HepG2 (cell line): ENCODE measurements around the gene ZG16B. TPM values are rescaled to one million over a fixed set of nuclear protein-coding genes. Genes with fewer than 3 reads are reported as not detected.

Experiments used
- ELF1 ChIP-seq: sonication (generic); formaldehyde crosslinking; IDR thresholded peaks from 2 replicates; pipeline ENCODE4 v1.4.0; 2020; ENCODE audit warnings: missing genetic modification reagents
- MXD3 ChIP-seq: IDR thresholded peaks from 2 replicates; pipeline ENCODE4 v1.6.1; 2016; ENCODE audit warnings: mild to moderate bottlenecking, missing biosample characterization, missing genetic modification reagents
- NFRKB ChIP-seq: fragments of 450-650 bp; IDR thresholded peaks from 2 replicates; pipeline ENCODE4 v1.6.1; 2017
- PRDM15 ChIP-seq: sonication (generic); formaldehyde crosslinking; IDR thresholded peaks from 2 replicates; pipeline ENCODE4 v1.4.0; 2020; ENCODE audit warnings: missing genetic modification reagents
- RFXANK ChIP-seq: IDR thresholded peaks from 2 replicates; pipeline ENCODE4 v1.6.1; 2016
- SNRNP70 ChIP-seq: fragments of 200-400 bp; formaldehyde crosslinking; IDR thresholded peaks from 2 replicates; pipeline ENCODE4 v1.6.1; 2017; ENCODE audit warnings: mild to moderate bottlenecking, low read depth, low read length, moderate library complexity
- SOX13 ChIP-seq, 3 experiments: fragments of 450-650 bp in 1 of 3; sonication (generic) in 1 of 3; formaldehyde crosslinking in 1 of 3; IDR thresholded peaks in 2 of 3; conservative IDR thresholded peaks in 1 of 3; 2 replicates each; pipeline versions ENCODE4 v1.5.0 to v1.6.1; 2016 to 2020; ENCODE audit warnings: antibody characterized with exemption in 1 of 3, mild to moderate bottlenecking in 1 of 3, missing compliant biosample characterization in 1 of 3, missing genetic modification reagents in 1 of 3, moderate library complexity in 1 of 3
- YEATS2 ChIP-seq: sonication (generic); formaldehyde crosslinking; IDR thresholded peaks from 2 replicates; pipeline ENCODE4 v1.4.0; 2020; ENCODE audit warnings: missing genetic modification reagents, borderline replicate concordance
- ZMAT3 ChIP-seq: sonication (generic); formaldehyde crosslinking; conservative IDR thresholded peaks from 2 replicates; pipeline ENCODE4 v1.7.0; 2021; ENCODE audit warnings: missing genetic modification reagents
- ZNF292 ChIP-seq: sonication (generic); formaldehyde crosslinking; IDR thresholded peaks from 2 replicates; pipeline ENCODE4 v1.8.1; 2022; ENCODE audit warnings: mild to moderate bottlenecking, low read depth, missing genetic modification reagents, borderline replicate concordance
- ZNF503 ChIP-seq: sonication (generic); formaldehyde crosslinking; IDR thresholded peaks from 2 replicates; pipeline ENCODE4 v1.4.0; 2020; ENCODE audit warnings: missing genetic modification reagents
- ZNF569 ChIP-seq: sonication (generic); formaldehyde crosslinking; IDR thresholded peaks from 2 replicates; pipeline ENCODE4 v1.5.0; 2020; ENCODE audit warnings: mild to moderate bottlenecking, missing genetic modification reagents, moderate library complexity, borderline replicate concordance
- ZNF580 ChIP-seq: IDR thresholded peaks from 2 replicates; pipeline ENCODE4 v1.6.1; 2016; ENCODE audit warnings: low read depth, borderline replicate concordance
- ZNF687 ChIP-seq: sonication (generic); formaldehyde crosslinking; IDR thresholded peaks from 2 replicates; pipeline ENCODE4 v1.5.1; 2020; ENCODE audit warnings: mild to moderate bottlenecking, missing genetic modification reagents, moderate library complexity
- ZNF777 ChIP-seq: sonication (generic); formaldehyde crosslinking; IDR thresholded peaks from 2 replicates; pipeline ENCODE4 v1.4.0; 2020; ENCODE audit warnings: missing genetic modification reagents
- ZSCAN9 ChIP-seq: IDR thresholded peaks from 2 replicates; pipeline ENCODE4 v1.6.1; 2016; ENCODE audit warnings: borderline replicate concordance
- polyA plus RNA-seq, 8 experiments: library from polyadenylated mRNA; depleted of rRNA in 3 of 8; stranded (reverse) in 7 of 8; unstranded in 1 of 8; fragments of >200 nt; fragmentation: Illumina TruSeq in 4 of 8; extraction: Trizol in 4 of 8; gene quantifications; 2 replicates each; pipeline versions ENCODE4 v1.2.1 to v1.2.3, GENCODE V29; 2011 to 2016; ENCODE audit warnings: low read depth in 4 of 8, missing spikeins in 1 of 8, mixed read lengths in 1 of 8; ENCODE audit not compliant: insufficient read depth in 1 of 8
- total RNA-seq, 5 experiments: library from RNA; depleted of rRNA; stranded (reverse); fragments of >200 nt; fragmentation: Illumina TruSeq; extraction: Trizol; gene quantifications; 2 replicates each; pipeline ENCODE4 v1.2.3, GENCODE V29; 2016; ENCODE audit warnings: low read depth in 1 of 5

ZG16B gene
- total and polyA plus RNA-seq, 2 of the 13 experiments (the other 11 are each of a cell fraction or from before 2014, with no cell fraction given), result 1.5 to 11.3 TPM

GRCh38 chr16:2829501-2830354 is at the start of gene ZG16B (continued):
- TF ChIP-seq ZNF503 (CRISPR knock-in tag) (0 out of 2 replicates have a peak, but pooled peaks have one; percentile 33), RFXANK (CRISPR knock-in tag) (no peak), ZNF569 (CRISPR knock-in tag) (no peak), ELF1 (CRISPR knock-in tag) (peak; percentile 56), ZMAT3 (CRISPR knock-in tag) (peak; percentile 19; the same call in 1 of the 2 replicates), SNRNP70 (no peak), YEATS2 (CRISPR knock-in tag) (peak; percentile 31; the same call in 1 of the 2 replicates), SOX13 (IDR thresholded peaks at IDR 0.05) (no peak), SOX13 (CRISPR knock-in tag; conservative IDR thresholded peaks at IDR 0.05 in 1 of 2, IDR thresholded peaks at IDR 0.05 in 1 of 2) (peak in 1 of 2 experiments; percentile 29; a peak in 1 of 4 replicates), ZNF777 (CRISPR knock-in tag) (no peak), ZNF292 (CRISPR knock-in tag) (peak; percentile 65; the same call in 1 of the 2 replicates), NFRKB (no peak), PRDM15 (CRISPR knock-in tag) (no peak), MXD3 (CRISPR knock-in tag) (peak; percentile 46; the same call in 1 of the 2 replicates), ZNF580 (peak; percentile 41; the same call in 1 of the 2 replicates), ZNF687 (peak; percentile 66), ZSCAN9 (CRISPR knock-in tag) (0 out of 2 replicates have a peak, but pooled peaks have one; percentile 37)
